ENCODE measurements around the gene TGFBR3. TPM values are rescaled to one million over a fixed set of nuclear protein-coding genes. Genes with fewer than 3 reads are reported as not detected.
A peak's percentile ranks its signal among the peaks of the same experiment; 100 is the strongest.

The TGFBR3 gene
- total and polyA plus RNA-seq, 2 experiments from 2014 or later: 46.8 to 68.3 TPM

- Histone ChIP-seq H3K27ac (peak overlapping the region; percentile 9), H3K4me1 (ENCODE audit: insufficient read depth) (peaks cover 34% of the 10 kb centered on the region), H2AFZ (no peak overlapping the region), H3K9me3 (ENCODE audit: low read depth) (no peaks in the 10 kb centered on the region), H3K4me3 (no peak overlapping the region), H3K4me2 (peak overlapping the region; percentile 6), H3K79me2 (peaks cover 38% of the 10 kb centered on the region), H3K9me2 (replicated peaks; ENCODE audit: insufficient read depth) (no peaks in the 10 kb centered on the region), H3K36me3 (replicated peaks; ENCODE audit: insufficient read depth, low read depth) (no peaks in the 10 kb centered on the region), H3K27me3 (no peaks in the 10 kb centered on the region), H4K20me1 (ENCODE audit: insufficient read depth, poor library complexity, severe bottlenecking) (no peaks in the 10 kb centered on the region)
- WGBS (ENCODE audit: low lambda C conversion rate, missing lambda C conversion rate): 78% methylated on average over 10 of the region's 10 CpGs
- DNase-seq (ENCODE audit: low spot score): peak; percentile 27
- TF ChIP-seq EZH2 (IDR thresholded peaks at IDR 0.05; ENCODE audit: borderline replicate concordance) (no peak), EZH2phosphoT487 (IDR thresholded peaks at IDR 0.05; ENCODE audit: low read depth, severe bottlenecking, unreplicated experiment) (no peak), CTCF (IDR thresholded peaks at IDR 0.05; ENCODE audit: poor library complexity) (peak; percentile 25)
These were observed 55.5 kb downstream of the TGFBR3 start for GRCh38 chr1:91830242-91831131.

GRCh38 chr1:91829293-91830153 is 56.4 kb downstream of the TGFBR3 start:
- H3K9me2 ChIP-seq (replicated peaks; ENCODE audit: insufficient read depth): no peaks in the 10 kb centered on the region
- H3K79me2 ChIP-seq: peaks cover 42% of the 10 kb centered on the region
- no peak overlapping the region for H3K27ac ChIP-seq
- no peak for DNase-seq (ENCODE audit: low spot score)
- no peaks in the 10 kb centered on the region for H3K9me3 ChIP-seq (ENCODE audit: low read depth)
- no peak overlapping the region for H3K4me2 ChIP-seq
- H3K27me3 ChIP-seq: no peaks in the 10 kb centered on the region
- H2AFZ ChIP-seq: no peak overlapping the region
- no peaks in the 10 kb centered on the region for H3K36me3 ChIP-seq (replicated peaks; ENCODE audit: insufficient read depth, low read depth)
- no peak overlapping the region for H3K4me3 ChIP-seq
- no peak for TF ChIP-seq EZH2phosphoT487 (IDR thresholded peaks at IDR 0.05; ENCODE audit: low read depth, severe bottlenecking, unreplicated experiment)
- whole genome bisulfite sequencing (ENCODE audit: low lambda C conversion rate, missing lambda C conversion rate): 83% methylated on average over 6 of the region's 6 CpGs
- H4K20me1 ChIP-seq (ENCODE audit: insufficient read depth, poor library complexity, severe bottlenecking): no peaks in the 10 kb centered on the region
- H3K4me1 ChIP-seq (ENCODE audit: insufficient read depth): peaks cover 34% of the 10 kb centered on the region

- H3K79me2 ChIP-seq: peaks cover 43% of the 10 kb centered on the region
- no peaks in the 10 kb centered on the region for H3K36me3 ChIP-seq (replicated peaks; ENCODE audit: insufficient read depth, low read depth)
- no peak overlapping the region for H3K4me3 ChIP-seq
- peak overlapping the region; percentile 63 for H3K4me2 ChIP-seq
- no peaks in the 10 kb centered on the region for H3K9me3 ChIP-seq (ENCODE audit: low read depth)
- no peak for DNase-seq (ENCODE audit: low spot score)
- TF ChIP-seq EZH2phosphoT487 (IDR thresholded peaks at IDR 0.05; ENCODE audit: low read depth, severe bottlenecking, unreplicated experiment): no peak
- TF ChIP-seq EZH2 (IDR thresholded peaks at IDR 0.05; ENCODE audit: borderline replicate concordance): no peak
- no peak for TF ChIP-seq CTCF (IDR thresholded peaks at IDR 0.05; ENCODE audit: poor library complexity)
- no peaks in the 10 kb centered on the region for H4K20me1 ChIP-seq (ENCODE audit: insufficient read depth, poor library complexity, severe bottlenecking)
- H3K27ac ChIP-seq: peak overlapping the region; percentile 73
- H3K27me3 ChIP-seq: no peaks in the 10 kb centered on the region
- WGBS (ENCODE audit: low lambda C conversion rate, missing lambda C conversion rate): 66% methylated on average over 9 of the region's 9 CpGs
- no peak overlapping the region for H2AFZ ChIP-seq
- no peaks in the 10 kb centered on the region for H3K9me2 ChIP-seq (replicated peaks; ENCODE audit: insufficient read depth)
- H3K4me1 ChIP-seq (ENCODE audit: insufficient read depth): peaks cover 34% of the 10 kb centered on the region
These were observed 57.2 kb downstream of the TGFBR3 start for GRCh38 chr1:91828583-91829281.
